HEK293 (cell line): Measurements from ENCODE around the gene ENTREP3.
A peak's percentile ranks its signal among the peaks of the same experiment; 100 is the strongest.

ENCODE experiments used
- HOXC10 ChIP-seq: sonication (generic); formaldehyde crosslinking; IDR thresholded peaks from 2 replicates; pipeline ENCODE4 v1.8.1; 2023; ENCODE audit warnings: mild to moderate bottlenecking, missing genetic modification reagents
- KLF1 ChIP-seq: fragments of 450-650 bp; formaldehyde crosslinking; IDR thresholded peaks from 2 replicates; pipeline ENCODE4 v1.5.1; 2016; ENCODE audit warnings: missing biosample characterization, missing genetic modification characterization
- KLF16 ChIP-seq: fragments of 450-650 bp; formaldehyde crosslinking; IDR thresholded peaks from 2 replicates; pipeline ENCODE4 v1.5.1; 2017; ENCODE audit warnings: missing biosample characterization, missing genetic modification characterization
- OVOL3 ChIP-seq: fragments of 450-650 bp; formaldehyde crosslinking; IDR thresholded peaks from 2 replicates; pipeline ENCODE4 v1.5.1; 2016; ENCODE audit warnings: missing biosample characterization, missing genetic modification characterization
- SP7 ChIP-seq: fragments of 450-650 bp; formaldehyde crosslinking; IDR thresholded peaks from 2 replicates; pipeline ENCODE4 v1.5.1; 2016; ENCODE audit warnings: missing biosample characterization, missing genetic modification characterization
- WT1 ChIP-seq: fragments of 450-650 bp; formaldehyde crosslinking; IDR thresholded peaks from 2 replicates; pipeline ENCODE4 v1.5.1; 2016; ENCODE audit warnings: missing biosample characterization, missing genetic modification characterization
- ZBTB20 ChIP-seq: fragments of 450-650 bp; formaldehyde crosslinking; IDR thresholded peaks from 2 replicates; pipeline ENCODE4 v1.5.1; 2016; ENCODE audit warnings: missing biosample characterization, missing genetic modification characterization
- ZBTB8A ChIP-seq: fragments of 450-650 bp; formaldehyde crosslinking; IDR thresholded peaks from 2 replicates; pipeline ENCODE4 v1.5.1; 2016; ENCODE audit warnings: missing biosample characterization, missing genetic modification characterization
- ZFP41 ChIP-seq: fragments of 450-650 bp; formaldehyde crosslinking; IDR thresholded peaks from 2 replicates; pipeline ENCODE4 v1.5.1; 2016; ENCODE audit warnings: missing biosample characterization, missing genetic modification characterization, borderline replicate concordance
- ZFP69B ChIP-seq: fragments of 450-650 bp; formaldehyde crosslinking; IDR thresholded peaks from 2 replicates; pipeline ENCODE4 v1.5.1; 2016; ENCODE audit warnings: missing biosample characterization, missing genetic modification characterization
- ZNF146 ChIP-seq: fragments of 450-650 bp; formaldehyde crosslinking; IDR thresholded peaks from 2 replicates; pipeline ENCODE4 v1.5.1; 2016; ENCODE audit warnings: missing biosample characterization, missing genetic modification characterization
- ZNF324 ChIP-seq: fragments of 450-650 bp; formaldehyde crosslinking; IDR thresholded peaks from 2 replicates; pipeline ENCODE4 v1.5.1; 2016; ENCODE audit warnings: missing biosample characterization, missing genetic modification characterization
- ZNF350 ChIP-seq: fragments of 450-650 bp; formaldehyde crosslinking; IDR thresholded peaks from 2 replicates; pipeline ENCODE4 v1.5.0; 2017; ENCODE audit warnings: missing biosample characterization, mild to moderate bottlenecking, missing genetic modification characterization
- ZNF366 ChIP-seq: fragments of 450-650 bp; formaldehyde crosslinking; conservative IDR thresholded peaks from 2 replicates; pipeline ENCODE4 v1.5.1; 2016; ENCODE audit warnings: missing biosample characterization, missing genetic modification characterization
- ZNF501 ChIP-seq: fragments of 450-650 bp; formaldehyde crosslinking; IDR thresholded peaks from 2 replicates; pipeline ENCODE4 v1.5.1; 2016; ENCODE audit warnings: missing biosample characterization, missing genetic modification characterization
- ZNF548 ChIP-seq: fragments of 450-650 bp; formaldehyde crosslinking; IDR thresholded peaks from 2 replicates; pipeline ENCODE4 v1.5.1; 2016; ENCODE audit warnings: missing biosample characterization, missing genetic modification characterization
- ZNF555 ChIP-seq: fragments of 450-650 bp; formaldehyde crosslinking; conservative IDR thresholded peaks from 2 replicates; pipeline ENCODE4 v1.5.1; 2017; ENCODE audit warnings: missing biosample characterization, mild to moderate bottlenecking, missing genetic modification characterization, inconsistent platforms
- ZNF560 ChIP-seq: fragments of 450-650 bp; formaldehyde crosslinking; IDR thresholded peaks from 2 replicates; pipeline ENCODE4 v1.5.1; 2017; ENCODE audit warnings: missing biosample characterization, missing genetic modification characterization, borderline replicate concordance
- ZNF621 ChIP-seq: fragments of 450-650 bp; formaldehyde crosslinking; IDR thresholded peaks from 2 replicates; pipeline ENCODE4 v1.5.1; 2017; ENCODE audit warnings: missing biosample characterization, missing genetic modification characterization
- ZNF660 ChIP-seq: fragments of 450-650 bp; IDR thresholded peaks from 2 replicates; pipeline ENCODE4 v1.5.1; 2018; ENCODE audit warnings: missing biosample characterization, mild to moderate bottlenecking, missing genetic modification characterization
- ZNF791 ChIP-seq: fragments of 450-650 bp; formaldehyde crosslinking; IDR thresholded peaks from 2 replicates; pipeline ENCODE4 v1.5.1; 2016; ENCODE audit warnings: missing biosample characterization, missing genetic modification characterization
- ZNF837 ChIP-seq: fragments of 450-650 bp; formaldehyde crosslinking; IDR thresholded peaks from 2 replicates; pipeline ENCODE4 v1.5.1; 2016; ENCODE audit warnings: missing biosample characterization, missing genetic modification characterization
- TF ChIP-seq, protein P1 (sequence below): fragments of 450-650 bp; formaldehyde crosslinking; IDR thresholded peaks from 2 replicates; pipeline ENCODE4 v1.5.1; 2016; ENCODE audit warnings: missing biosample characterization, missing genetic modification characterization
- TF ChIP-seq, protein P2 (sequence below): fragments of 450-650 bp; formaldehyde crosslinking; IDR thresholded peaks from 2 replicates; pipeline ENCODE4 v1.5.1; 2016; ENCODE audit warnings: missing biosample characterization, missing genetic modification characterization
- TF ChIP-seq, protein P3 (sequence below): fragments of 450-650 bp; formaldehyde crosslinking; IDR thresholded peaks from 2 replicates; pipeline ENCODE4 v1.5.1; 2016; ENCODE audit warnings: missing biosample characterization, missing genetic modification characterization, borderline replicate concordance
- TF ChIP-seq, protein P4 (sequence below): fragments of 450-650 bp; formaldehyde crosslinking; IDR thresholded peaks from 2 replicates; pipeline ENCODE4 v1.5.1; 2016; ENCODE audit warnings: missing biosample characterization, missing genetic modification characterization
- TF ChIP-seq, protein P5 (sequence below): fragments of 450-650 bp; formaldehyde crosslinking; IDR thresholded peaks from 2 replicates; pipeline ENCODE4 v1.5.1; 2017; ENCODE audit warnings: missing biosample characterization, missing genetic modification characterization

The ENTREP3 gene

DNA sequence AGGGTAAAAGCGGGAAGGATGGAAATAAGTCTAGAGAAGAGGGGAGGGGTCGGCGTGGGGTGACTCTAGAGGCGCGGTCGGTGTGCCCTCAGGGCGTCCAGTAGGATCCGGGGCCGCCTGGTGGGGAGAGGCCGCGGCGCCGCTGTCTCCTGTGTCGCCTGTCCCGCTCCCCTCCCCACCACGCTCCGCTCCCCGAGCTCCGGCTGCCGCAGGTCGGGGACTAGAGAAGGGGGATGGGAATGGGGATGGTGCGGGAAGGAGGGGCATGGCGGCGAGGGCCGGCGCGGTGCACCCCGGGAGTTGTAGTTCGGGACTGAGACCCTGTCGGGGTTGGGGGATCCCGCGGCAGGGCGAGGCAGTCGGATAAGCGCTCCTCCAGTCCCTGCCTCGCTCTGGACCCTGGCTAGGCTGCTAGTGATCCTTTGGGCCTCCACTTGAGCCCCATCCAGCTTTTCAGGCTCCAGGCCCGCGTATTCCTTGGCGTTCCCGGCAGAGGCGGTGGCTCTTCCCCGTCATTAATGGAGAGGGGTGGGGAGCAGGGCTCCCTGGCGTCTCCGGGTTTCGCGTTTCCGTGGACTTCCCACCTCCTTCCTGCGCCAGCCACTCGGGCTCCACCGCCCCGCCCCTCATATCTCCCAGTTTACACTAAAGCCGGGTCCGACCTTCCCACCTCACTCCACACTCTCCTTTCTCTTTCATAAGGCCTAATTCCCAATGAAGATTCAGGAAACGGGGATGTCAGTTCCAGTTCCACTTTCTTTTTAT lies at the start of gene ENTREP3 (continued):
- TF ChIP-seq, protein P1, sequence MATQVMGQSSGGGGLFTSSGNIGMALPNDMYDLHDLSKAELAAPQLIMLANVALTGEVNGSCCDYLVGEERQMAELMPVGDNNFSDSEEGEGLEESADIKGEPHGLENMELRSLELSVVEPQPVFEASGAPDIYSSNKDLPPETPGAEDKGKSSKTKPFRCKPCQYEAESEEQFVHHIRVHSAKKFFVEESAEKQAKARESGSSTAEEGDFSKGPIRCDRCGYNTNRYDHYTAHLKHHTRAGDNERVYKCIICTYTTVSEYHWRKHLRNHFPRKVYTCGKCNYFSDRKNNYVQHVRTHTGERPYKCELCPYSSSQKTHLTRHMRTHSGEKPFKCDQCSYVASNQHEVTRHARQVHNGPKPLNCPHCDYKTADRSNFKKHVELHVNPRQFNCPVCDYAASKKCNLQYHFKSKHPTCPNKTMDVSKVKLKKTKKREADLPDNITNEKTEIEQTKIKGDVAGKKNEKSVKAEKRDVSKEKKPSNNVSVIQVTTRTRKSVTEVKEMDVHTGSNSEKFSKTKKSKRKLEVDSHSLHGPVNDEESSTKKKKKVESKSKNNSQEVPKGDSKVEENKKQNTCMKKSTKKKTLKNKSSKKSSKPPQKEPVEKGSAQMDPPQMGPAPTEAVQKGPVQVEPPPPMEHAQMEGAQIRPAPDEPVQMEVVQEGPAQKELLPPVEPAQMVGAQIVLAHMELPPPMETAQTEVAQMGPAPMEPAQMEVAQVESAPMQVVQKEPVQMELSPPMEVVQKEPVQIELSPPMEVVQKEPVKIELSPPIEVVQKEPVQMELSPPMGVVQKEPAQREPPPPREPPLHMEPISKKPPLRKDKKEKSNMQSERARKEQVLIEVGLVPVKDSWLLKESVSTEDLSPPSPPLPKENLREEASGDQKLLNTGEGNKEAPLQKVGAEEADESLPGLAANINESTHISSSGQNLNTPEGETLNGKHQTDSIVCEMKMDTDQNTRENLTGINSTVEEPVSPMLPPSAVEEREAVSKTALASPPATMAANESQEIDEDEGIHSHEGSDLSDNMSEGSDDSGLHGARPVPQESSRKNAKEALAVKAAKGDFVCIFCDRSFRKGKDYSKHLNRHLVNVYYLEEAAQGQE (tag by site-specific recombination): no peak
- peak; percentile 75 for TF ChIP-seq ZBTB8A (tag by site-specific recombination)
- TF ChIP-seq, protein P2, sequence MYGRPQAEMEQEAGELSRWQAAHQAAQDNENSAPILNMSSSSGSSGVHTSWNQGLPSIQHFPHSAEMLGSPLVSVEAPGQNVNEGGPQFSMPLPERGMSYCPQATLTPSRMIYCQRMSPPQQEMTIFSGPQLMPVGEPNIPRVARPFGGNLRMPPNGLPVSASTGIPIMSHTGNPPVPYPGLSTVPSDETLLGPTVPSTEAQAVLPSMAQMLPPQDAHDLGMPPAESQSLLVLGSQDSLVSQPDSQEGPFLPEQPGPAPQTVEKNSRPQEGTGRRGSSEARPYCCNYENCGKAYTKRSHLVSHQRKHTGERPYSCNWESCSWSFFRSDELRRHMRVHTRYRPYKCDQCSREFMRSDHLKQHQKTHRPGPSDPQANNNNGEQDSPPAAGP (tag by site-specific recombination): peak; percentile 87
- TF ChIP-seq ZFP41: no peak
- peak; percentile 38; the same call in 1 of the 2 replicates for TF ChIP-seq ZFP69B (tag by site-specific recombination)
- no peak; the same call in 1 of the 2 replicates for TF ChIP-seq WT1 (tag by site-specific recombination)
- peak; percentile 82 for TF ChIP-seq SP7
- TF ChIP-seq, protein P3, sequence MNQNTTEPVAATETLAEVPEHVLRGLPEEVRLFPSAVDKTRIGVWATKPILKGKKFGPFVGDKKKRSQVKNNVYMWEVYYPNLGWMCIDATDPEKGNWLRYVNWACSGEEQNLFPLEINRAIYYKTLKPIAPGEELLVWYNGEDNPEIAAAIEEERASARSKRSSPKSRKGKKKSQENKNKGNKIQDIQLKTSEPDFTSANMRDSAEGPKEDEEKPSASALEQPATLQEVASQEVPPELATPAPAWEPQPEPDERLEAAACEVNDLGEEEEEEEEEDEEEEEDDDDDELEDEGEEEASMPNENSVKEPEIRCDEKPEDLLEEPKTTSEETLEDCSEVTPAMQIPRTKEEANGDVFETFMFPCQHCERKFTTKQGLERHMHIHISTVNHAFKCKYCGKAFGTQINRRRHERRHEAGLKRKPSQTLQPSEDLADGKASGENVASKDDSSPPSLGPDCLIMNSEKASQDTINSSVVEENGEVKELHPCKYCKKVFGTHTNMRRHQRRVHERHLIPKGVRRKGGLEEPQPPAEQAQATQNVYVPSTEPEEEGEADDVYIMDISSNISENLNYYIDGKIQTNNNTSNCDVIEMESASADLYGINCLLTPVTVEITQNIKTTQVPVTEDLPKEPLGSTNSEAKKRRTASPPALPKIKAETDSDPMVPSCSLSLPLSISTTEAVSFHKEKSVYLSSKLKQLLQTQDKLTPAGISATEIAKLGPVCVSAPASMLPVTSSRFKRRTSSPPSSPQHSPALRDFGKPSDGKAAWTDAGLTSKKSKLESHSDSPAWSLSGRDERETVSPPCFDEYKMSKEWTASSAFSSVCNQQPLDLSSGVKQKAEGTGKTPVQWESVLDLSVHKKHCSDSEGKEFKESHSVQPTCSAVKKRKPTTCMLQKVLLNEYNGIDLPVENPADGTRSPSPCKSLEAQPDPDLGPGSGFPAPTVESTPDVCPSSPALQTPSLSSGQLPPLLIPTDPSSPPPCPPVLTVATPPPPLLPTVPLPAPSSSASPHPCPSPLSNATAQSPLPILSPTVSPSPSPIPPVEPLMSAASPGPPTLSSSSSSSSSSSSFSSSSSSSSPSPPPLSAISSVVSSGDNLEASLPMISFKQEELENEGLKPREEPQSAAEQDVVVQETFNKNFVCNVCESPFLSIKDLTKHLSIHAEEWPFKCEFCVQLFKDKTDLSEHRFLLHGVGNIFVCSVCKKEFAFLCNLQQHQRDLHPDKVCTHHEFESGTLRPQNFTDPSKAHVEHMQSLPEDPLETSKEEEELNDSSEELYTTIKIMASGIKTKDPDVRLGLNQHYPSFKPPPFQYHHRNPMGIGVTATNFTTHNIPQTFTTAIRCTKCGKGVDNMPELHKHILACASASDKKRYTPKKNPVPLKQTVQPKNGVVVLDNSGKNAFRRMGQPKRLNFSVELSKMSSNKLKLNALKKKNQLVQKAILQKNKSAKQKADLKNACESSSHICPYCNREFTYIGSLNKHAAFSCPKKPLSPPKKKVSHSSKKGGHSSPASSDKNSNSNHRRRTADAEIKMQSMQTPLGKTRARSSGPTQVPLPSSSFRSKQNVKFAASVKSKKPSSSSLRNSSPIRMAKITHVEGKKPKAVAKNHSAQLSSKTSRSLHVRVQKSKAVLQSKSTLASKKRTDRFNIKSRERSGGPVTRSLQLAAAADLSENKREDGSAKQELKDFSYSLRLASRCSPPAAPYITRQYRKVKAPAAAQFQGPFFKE (tag by site-specific recombination): no peak
- TF ChIP-seq ZNF366 (tag by site-specific recombination): no peak
- no peak for TF ChIP-seq ZNF548 (tag by site-specific recombination)
- no peak for TF ChIP-seq ZNF555 (tag by site-specific recombination)
- TF ChIP-seq, protein P4, sequence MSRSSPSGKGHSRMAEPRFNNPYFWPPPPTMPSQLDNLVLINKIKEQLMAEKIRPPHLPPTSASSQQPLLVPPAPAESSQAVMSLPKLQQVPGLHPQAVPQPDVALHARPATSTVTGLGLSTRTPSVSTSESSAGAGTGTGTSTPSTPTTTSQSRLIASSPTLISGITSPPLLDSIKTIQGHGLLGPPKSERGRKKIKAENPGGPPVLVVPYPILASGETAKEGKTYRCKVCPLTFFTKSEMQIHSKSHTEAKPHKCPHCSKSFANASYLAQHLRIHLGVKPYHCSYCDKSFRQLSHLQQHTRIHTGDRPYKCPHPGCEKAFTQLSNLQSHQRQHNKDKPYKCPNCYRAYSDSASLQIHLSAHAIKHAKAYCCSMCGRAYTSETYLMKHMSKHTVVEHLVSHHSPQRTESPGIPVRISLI: no peak
- TF ChIP-seq OVOL3 (tag by site-specific recombination): 0 out of 2 replicates have a peak, but pooled peaks have one; percentile 14
- 0 out of 2 replicates have a peak, but pooled peaks have one; percentile 60 for TF ChIP-seq ZNF660 (tag by site-specific recombination)
- no peak for TF ChIP-seq ZNF837
- no peak for TF ChIP-seq ZNF560 (tag by site-specific recombination)
- TF ChIP-seq ZNF350 (tag by site-specific recombination): no peak
- TF ChIP-seq KLF16 (tag by site-specific recombination): peak; percentile 93
- peak; percentile 67; the same call in 1 of the 2 replicates for TF ChIP-seq ZNF501 (tag by site-specific recombination)
- TF ChIP-seq ZNF146 (tag by site-specific recombination): no peak
- TF ChIP-seq ZNF791 (tag by site-specific recombination): no peak
- TF ChIP-seq KLF1 (tag by site-specific recombination): peak; percentile 69
- peak; percentile 96 for TF ChIP-seq ZBTB20 (tag by site-specific recombination)
- no peak for TF ChIP-seq HOXC10 (CRISPR knock-in tag)
- TF ChIP-seq, protein P5, sequence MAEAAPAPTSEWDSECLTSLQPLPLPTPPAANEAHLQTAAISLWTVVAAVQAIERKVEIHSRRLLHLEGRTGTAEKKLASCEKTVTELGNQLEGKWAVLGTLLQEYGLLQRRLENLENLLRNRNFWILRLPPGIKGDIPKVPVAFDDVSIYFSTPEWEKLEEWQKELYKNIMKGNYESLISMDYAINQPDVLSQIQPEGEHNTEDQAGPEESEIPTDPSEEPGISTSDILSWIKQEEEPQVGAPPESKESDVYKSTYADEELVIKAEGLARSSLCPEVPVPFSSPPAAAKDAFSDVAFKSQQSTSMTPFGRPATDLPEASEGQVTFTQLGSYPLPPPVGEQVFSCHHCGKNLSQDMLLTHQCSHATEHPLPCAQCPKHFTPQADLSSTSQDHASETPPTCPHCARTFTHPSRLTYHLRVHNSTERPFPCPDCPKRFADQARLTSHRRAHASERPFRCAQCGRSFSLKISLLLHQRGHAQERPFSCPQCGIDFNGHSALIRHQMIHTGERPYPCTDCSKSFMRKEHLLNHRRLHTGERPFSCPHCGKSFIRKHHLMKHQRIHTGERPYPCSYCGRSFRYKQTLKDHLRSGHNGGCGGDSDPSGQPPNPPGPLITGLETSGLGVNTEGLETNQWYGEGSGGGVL (tag by site-specific recombination): peak; percentile 70
- TF ChIP-seq ZNF621 (tag by site-specific recombination): no peak
- peak; percentile 77; the same call in 1 of the 2 replicates for TF ChIP-seq ZNF324
